Breast epithelium (tissue), 3 donors: ENCODE data around the gene TTC28.

Experiments used
- POLR2A ChIP-seq: fragments of 450-650 bp; IDR thresholded peaks from one replicate; pipeline ENCODE4 v1.6.1; 2016; ENCODE audit warnings: antibody characterized with exemption, mild to moderate bottlenecking, moderate library complexity
- POLR2AphosphoS5 ChIP-seq, 3 donors: sonication (generic); formaldehyde crosslinking; IDR thresholded peaks; one replicate each; pipeline ENCODE4 v1.6.1; 2017; ENCODE audit warnings: antibody characterized with exemption in 3 of 3
- TF ChIP-seq, protein P1 (sequence below), 3 donors: fragments of 450-650 bp; IDR thresholded peaks; one replicate each; pipeline ENCODE4 v1.5.1; 2016 to 2017; ENCODE audit warnings: antibody characterized with exemption in 3 of 3, mild to moderate bottlenecking in 3 of 3, moderate library complexity in 3 of 3

DNA sequence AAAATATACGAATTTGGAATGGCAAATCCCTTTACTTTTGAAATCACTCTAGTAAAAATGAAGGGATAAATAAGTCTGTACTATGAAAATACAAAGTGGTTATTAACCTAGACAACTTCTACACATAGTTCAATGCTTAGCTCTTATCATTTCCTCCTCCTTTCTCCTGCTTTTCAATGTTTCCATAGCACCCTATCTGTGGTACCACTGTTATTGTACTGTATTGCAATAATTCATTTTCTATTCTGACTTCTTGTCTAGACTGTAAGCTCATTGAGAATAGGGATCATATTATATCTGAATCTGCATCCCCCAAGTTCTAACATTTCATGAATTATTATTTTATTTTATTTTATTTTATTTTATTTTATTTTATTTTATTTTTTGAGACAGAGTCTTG lies 251.4 kb downstream of the TTC28 start:
- TF ChIP-seq POLR2A, result no peak
- TF ChIP-seq, protein P1, sequence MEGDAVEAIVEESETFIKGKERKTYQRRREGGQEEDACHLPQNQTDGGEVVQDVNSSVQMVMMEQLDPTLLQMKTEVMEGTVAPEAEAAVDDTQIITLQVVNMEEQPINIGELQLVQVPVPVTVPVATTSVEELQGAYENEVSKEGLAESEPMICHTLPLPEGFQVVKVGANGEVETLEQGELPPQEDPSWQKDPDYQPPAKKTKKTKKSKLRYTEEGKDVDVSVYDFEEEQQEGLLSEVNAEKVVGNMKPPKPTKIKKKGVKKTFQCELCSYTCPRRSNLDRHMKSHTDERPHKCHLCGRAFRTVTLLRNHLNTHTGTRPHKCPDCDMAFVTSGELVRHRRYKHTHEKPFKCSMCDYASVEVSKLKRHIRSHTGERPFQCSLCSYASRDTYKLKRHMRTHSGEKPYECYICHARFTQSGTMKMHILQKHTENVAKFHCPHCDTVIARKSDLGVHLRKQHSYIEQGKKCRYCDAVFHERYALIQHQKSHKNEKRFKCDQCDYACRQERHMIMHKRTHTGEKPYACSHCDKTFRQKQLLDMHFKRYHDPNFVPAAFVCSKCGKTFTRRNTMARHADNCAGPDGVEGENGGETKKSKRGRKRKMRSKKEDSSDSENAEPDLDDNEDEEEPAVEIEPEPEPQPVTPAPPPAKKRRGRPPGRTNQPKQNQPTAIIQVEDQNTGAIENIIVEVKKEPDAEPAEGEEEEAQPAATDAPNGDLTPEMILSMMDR (IDR thresholded peaks at IDR 0.05), result no peak
- TF ChIP-seq POLR2AphosphoS5 (IDR thresholded peaks at IDR 0.05), result no peak
